GM12878 (cell line): Measurements from ENCODE around the gene EHMT2. TPM values are rescaled to one million over a fixed set of nuclear protein-coding genes. Genes with fewer than 3 reads are reported as not detected.

Source experiments
- ATAC-seq: fragments of 200-7000 bp; cut with Tn5 transposase; 3 replicates; pipeline ENCODE4 v1.9.1; 2020; ENCODE audit warnings: mild to moderate bottlenecking, moderate library complexity
- BruUV-seq: library from RNA; stranded (reverse); fragments of 400-500 nt; replicated peaks from 2 replicates; lab custom pipeline; 2021; lab: Mats Ljungman, UMichigan
- CTCF ChIA-PET: fragments of 300-600 bp; sonication (Branson Sonifier 250); formaldehyde crosslinking; extraction: SDS; loops from one replicate; lab custom pipeline; 2021; ENCODE audit warnings: inconsistent platforms; lab: Yijun Ruan, JAX
- POLR2A ChIA-PET: fragments of 350-600 bp; formaldehyde crosslinking; extraction: SDS; loops from one replicate; lab custom pipeline; 2021; ENCODE audit warnings: inconsistent platforms; lab: Charles Lee
- RAD21 ChIA-PET: fragments of 300-600 bp; sonication (Branson Sonifier 250); formaldehyde crosslinking; loops from one replicate; lab custom pipeline; 2023; ENCODE audit warnings: antibody characterized with exemption; ENCODE audit not compliant: unreplicated experiment; lab: Charles Lee
- SMC1A ChIA-PET: fragments of 300-600 bp; sonication (Branson Sonifier 250); formaldehyde crosslinking; loops from one replicate; lab custom pipeline; 2023; ENCODE audit not compliant: unreplicated experiment, uncharacterized antibody; lab: Charles Lee
- DNase-seq: peaks from one replicate; pipeline ENCODE4 v3.0.0-alpha.2; 2011; ENCODE audit warnings: low read depth, low spot score
- FAIRE-seq: peaks from 3 replicates; lab custom pipeline; 2011; peaks lifted over from hg19 to GRCh38; lab: Jason Lieb, UNC
- H2AFZ ChIP-seq: 2 replicates; pipeline ENCODE4 v1.6.0; 2011; ENCODE audit warnings: low read depth, low read length, control low read depth; ENCODE audit not compliant: control insufficient read depth
- H3K27ac ChIP-seq: 2 replicates; pipeline ENCODE4 v1.5.1; 2011; ENCODE audit warnings: control low read depth; ENCODE audit not compliant: control insufficient read depth, insufficient read depth
- H3K27me3 ChIP-seq, 2 experiments: replicated peaks in 1 of 2; 2 replicates each; pipeline versions ENCODE4 v1.6.0 to v1.6.1; 2011; ENCODE audit warnings: low read length in 1 of 2; ENCODE audit not compliant: control insufficient read depth in 2 of 2, insufficient read depth in 2 of 2
- H3K36me3 ChIP-seq, 2 experiments: 2 replicates each; pipeline ENCODE4 v1.5.1; 2011; ENCODE audit warnings: low read length in 1 of 2; ENCODE audit not compliant: control insufficient read depth in 2 of 2, insufficient read depth in 2 of 2
- H3K4me1 ChIP-seq: 2 replicates; pipeline ENCODE4 v1.6.1; 2011; ENCODE audit warnings: mild to moderate bottlenecking, low read length, moderate library complexity, mixed read lengths; ENCODE audit not compliant: control insufficient read depth, insufficient read depth
- H3K4me2 ChIP-seq: 2 replicates; pipeline ENCODE4 v1.6.0; 2011; ENCODE audit warnings: control low read depth; ENCODE audit not compliant: control insufficient read depth, insufficient read depth
- H3K4me3 ChIP-seq: fragments of 200-600 bp; sonication (generic); 2 replicates; pipeline ENCODE4 v1.5.1; 2016
- H3K79me2 ChIP-seq: 2 replicates; pipeline ENCODE4 v1.6.0; 2011; ENCODE audit warnings: low read length; ENCODE audit not compliant: control insufficient read depth, insufficient read depth
- H3K9ac ChIP-seq: 2 replicates; pipeline ENCODE4 v1.8.0; 2011; ENCODE audit warnings: low read length, control low read depth, mixed read lengths; ENCODE audit not compliant: control insufficient read depth, insufficient read depth
- H3K9me3 ChIP-seq: replicated peaks from 3 replicates; pipeline ENCODE4 v1.5.1; 2011; ENCODE audit warnings: mild to moderate bottlenecking, low read length; ENCODE audit not compliant: control insufficient read depth, insufficient read depth
- H4K20me1 ChIP-seq: 2 replicates; pipeline ENCODE4 v1.6.0; 2011; ENCODE audit not compliant: control insufficient read depth, insufficient read depth
- IRF5 ChIP-seq: fragments of 450-650 bp; IDR thresholded peaks from 2 replicates; pipeline ENCODE4 v1.6.1; 2017; ENCODE audit warnings: borderline replicate concordance
- NFYA ChIP-seq: IDR thresholded peaks from 2 replicates; pipeline ENCODE4 v1.6.1; 2011; ENCODE audit warnings: low read depth, mild to moderate bottlenecking, low read length, improper control_type of control experiment, borderline replicate concordance
- PAX8 ChIP-seq: fragments of 450-650 bp; IDR thresholded peaks from 2 replicates; pipeline ENCODE4 v1.6.1; 2017; ENCODE audit warnings: mild to moderate bottlenecking, moderate library complexity
- POLR2AphosphoS5 ChIP-seq: IDR thresholded peaks from 2 replicates; pipeline ENCODE4 v1.6.1; 2011; ENCODE audit warnings: mild to moderate bottlenecking, low read length, inconsistent platforms
- RAD51 ChIP-seq: fragments of 450-650 bp; IDR thresholded peaks from 2 replicates; pipeline ENCODE4 v1.6.1; 2016; ENCODE audit warnings: moderate library complexity, mild to moderate bottlenecking, inconsistent platforms
- RFX5 ChIP-seq: IDR thresholded peaks from 2 replicates; pipeline ENCODE4 v1.6.1; 2011; ENCODE audit warnings: low read depth, low read length, improper control_type of control experiment
- SREBF1 ChIP-seq: IDR thresholded peaks from 2 replicates; pipeline ENCODE4 v1.6.1; 2012; ENCODE audit warnings: mild to moderate bottlenecking, low read length
- ZNF207 ChIP-seq: fragments of 450-650 bp; IDR thresholded peaks from 2 replicates; pipeline ENCODE4 v1.6.1; 2014; ENCODE audit warnings: antibody characterized with exemption, mild to moderate bottlenecking, borderline replicate concordance
- WGBS: methylation state at CpG from one replicate; pipeline ENCODE4 v1.1.6; 2016; ENCODE audit warnings: low lambda C conversion rate; ENCODE audit not compliant: insufficient replicate concordance, insufficient coverage; ENCODE audit errors: missing lambda C conversion rate; 5-methylcytosine and 5-hydroxymethylcytosine counted together
- in situ Hi-C: fragments of 300-500 bp; cut with MboI; formaldehyde crosslinking; loops from 9 replicates; pipeline ENCODE4 v1.14.3; 2018; ENCODE audit warnings: mixed read lengths
- intact Hi-C: fragments of 100-400 bp; cut with micrococcal nuclease; formaldehyde crosslinking; loops from one replicate; pipeline ENCODE4 v1.14.2; 2022; ENCODE audit not compliant: unreplicated experiment
- polyA plus RNA-seq, 11 experiments: library from polyadenylated mRNA; depleted of rRNA in 4 of 11; unstranded in 6 of 11; stranded (reverse) in 5 of 11; fragments of >200 nt; fragmentation: Nextera tagmentation in 4 of 11; fragmentation: Illumina TruSeq in 1 of 11; extraction: Ambion mirVana in 4 of 11; extraction: Trizol in 1 of 11; gene quantifications; 1 replicate in 1 of 11; 2 replicates in 10 of 11; pipeline versions ENCODE4 v1.2.1 to v1.2.3, GENCODE V29; 2011 to 2016; ENCODE audit warnings: inconsistent platforms in 2 of 11, missing spikeins in 2 of 11, low read depth in 1 of 11
- total RNA-seq, 4 experiments: library from RNA; depleted of rRNA in 3 of 4; stranded (reverse); fragments of >200 nt in 3 of 4; fragmentation: Illumina TruSeq in 1 of 4; extraction: Trizol in 1 of 4; gene quantifications; 2 replicates each; pipeline versions ENCODE4 v1.2.1 to v1.2.3, GENCODE V29; 2013 to 2021
- TF ChIP-seq, protein P1 (sequence below), 3 experiments: IDR thresholded peaks in 2 of 3; conservative IDR thresholded peaks in 1 of 3; 2 replicates each; pipeline ENCODE4 v1.5.1; 2011; ENCODE audit warnings: low read depth in 3 of 3, low read length in 3 of 3, mild to moderate bottlenecking in 3 of 3, control low read depth in 2 of 3, moderate library complexity in 2 of 3, inconsistent platforms in 1 of 3, mixed read lengths in 1 of 3; ENCODE audit not compliant: control insufficient read depth in 2 of 3, insufficient read depth in 1 of 3; ENCODE audit errors: extremely low read depth in 1 of 3
- TF ChIP-seq, protein P2 (sequence below): IDR thresholded peaks from 2 replicates; pipeline ENCODE4 v1.6.1; 2011; ENCODE audit warnings: borderline replicate concordance, low read depth, mild to moderate bottlenecking, moderate library complexity, low read length; ENCODE audit not compliant: insufficient read depth, poor library complexity, severe bottlenecking
- TF ChIP-seq, protein P3 (sequence below): IDR thresholded peaks from 2 replicates; pipeline ENCODE4 v1.6.1; 2012; ENCODE audit warnings: mild to moderate bottlenecking, low read depth, low read length

The EHMT2 gene
- total and polyA plus RNA-seq, 10 of the 15 experiments (the other 5 are each of a cell fraction or from before 2014, with no cell fraction given) = 1.7 to 53.2 (median 36.3) TPM

DNA sequence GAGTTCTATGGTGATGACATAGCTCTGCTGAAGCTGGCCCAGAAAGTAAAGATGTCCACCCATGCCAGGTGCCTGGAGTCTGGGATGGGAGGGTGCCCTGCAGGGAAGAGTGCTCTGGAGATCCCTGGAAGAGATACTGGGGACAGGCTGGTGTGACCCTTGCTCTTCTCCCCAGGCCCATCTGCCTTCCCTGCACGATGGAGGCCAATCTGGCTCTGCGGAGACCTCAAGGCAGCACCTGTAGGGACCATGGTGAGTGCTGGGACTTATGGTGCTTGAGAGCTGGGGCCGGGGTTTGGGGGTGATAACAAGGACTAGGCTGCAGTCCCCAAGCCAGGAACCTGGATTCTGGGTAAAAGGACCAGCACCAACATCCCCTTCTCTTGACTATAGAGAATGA is 46.2 kb upstream of the EHMT2 start:
- FAIRE-seq (no peak), ATAC-seq (no peak), DNase-seq (no peak)
- Histone ChIP-seq H3K27ac (no peak overlapping the region), H3K36me3 (no peaks in the 10 kb centered on the region), H3K79me2 (no peaks in the 10 kb centered on the region), H3K4me3 (no peak overlapping the region), H3K9ac (no peak overlapping the region), H3K4me2 (no peak overlapping the region), H3K9me3 (no peaks in the 10 kb centered on the region), H2AFZ (no peak overlapping the region), H4K20me1 (no peaks in the 10 kb centered on the region), H3K27me3 (peaks cover 0 to 3% of the 10 kb centered on the region in 2 experiments; a peak in 3 of 4 replicates), H3K4me1 (peaks cover 3% of the 10 kb centered on the region; the same call in 1 of the 2 replicates)
- WGBS = 33% methylated on average over 3 of the region's 3 CpGs
- intact Hi-C loops = no loop called here
- ChIA-PET RAD21 (no interaction called here), POLR2A (interaction anchor here (0.5 kb wide), 1 partner anchor 171 kb away, joined by 5 read pairs; no protein-coding TSS in a partner anchor), CTCF (no interaction called here), SMC1A (interaction anchor here (1.5 kb wide), 1 partner anchor 28 kb away, joined by 3 read pairs; the partner anchor contains the start of gene DXO)
- no TSS peak for BruUV-seq
- in situ Hi-C loops = no loop called here
- no peak for TF ChIP-seq PAX8
- no peak for TF ChIP-seq IRF5
- TF ChIP-seq ZNF207 = no peak
- no peak for TF ChIP-seq POLR2AphosphoS5
- TF ChIP-seq NFYA = no peak
- TF ChIP-seq, protein P1, sequence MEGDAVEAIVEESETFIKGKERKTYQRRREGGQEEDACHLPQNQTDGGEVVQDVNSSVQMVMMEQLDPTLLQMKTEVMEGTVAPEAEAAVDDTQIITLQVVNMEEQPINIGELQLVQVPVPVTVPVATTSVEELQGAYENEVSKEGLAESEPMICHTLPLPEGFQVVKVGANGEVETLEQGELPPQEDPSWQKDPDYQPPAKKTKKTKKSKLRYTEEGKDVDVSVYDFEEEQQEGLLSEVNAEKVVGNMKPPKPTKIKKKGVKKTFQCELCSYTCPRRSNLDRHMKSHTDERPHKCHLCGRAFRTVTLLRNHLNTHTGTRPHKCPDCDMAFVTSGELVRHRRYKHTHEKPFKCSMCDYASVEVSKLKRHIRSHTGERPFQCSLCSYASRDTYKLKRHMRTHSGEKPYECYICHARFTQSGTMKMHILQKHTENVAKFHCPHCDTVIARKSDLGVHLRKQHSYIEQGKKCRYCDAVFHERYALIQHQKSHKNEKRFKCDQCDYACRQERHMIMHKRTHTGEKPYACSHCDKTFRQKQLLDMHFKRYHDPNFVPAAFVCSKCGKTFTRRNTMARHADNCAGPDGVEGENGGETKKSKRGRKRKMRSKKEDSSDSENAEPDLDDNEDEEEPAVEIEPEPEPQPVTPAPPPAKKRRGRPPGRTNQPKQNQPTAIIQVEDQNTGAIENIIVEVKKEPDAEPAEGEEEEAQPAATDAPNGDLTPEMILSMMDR (IDR thresholded peaks at IDR 0.05 in 2 of 3, conservative IDR thresholded peaks at IDR 0.05 in 1 of 3; ENCODE audit: control insufficient read depth in 2 of 3, extremely low read depth in 1 of 3, insufficient read depth in 1 of 3, low read depth in 3 of 3, low read length in 3 of 3) = no peak
- TF ChIP-seq RFX5 = no peak
- TF ChIP-seq, protein P2, sequence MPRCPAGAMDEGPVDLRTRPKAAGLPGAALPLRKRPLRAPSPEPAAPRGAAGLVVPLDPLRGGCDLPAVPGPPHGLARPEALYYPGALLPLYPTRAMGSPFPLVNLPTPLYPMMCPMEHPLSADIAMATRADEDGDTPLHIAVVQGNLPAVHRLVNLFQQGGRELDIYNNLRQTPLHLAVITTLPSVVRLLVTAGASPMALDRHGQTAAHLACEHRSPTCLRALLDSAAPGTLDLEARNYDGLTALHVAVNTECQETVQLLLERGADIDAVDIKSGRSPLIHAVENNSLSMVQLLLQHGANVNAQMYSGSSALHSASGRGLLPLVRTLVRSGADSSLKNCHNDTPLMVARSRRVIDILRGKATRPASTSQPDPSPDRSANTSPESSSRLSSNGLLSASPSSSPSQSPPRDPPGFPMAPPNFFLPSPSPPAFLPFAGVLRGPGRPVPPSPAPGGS = no peak
- TF ChIP-seq RAD51 = no peak
- TF ChIP-seq SREBF1 = no peak
- TF ChIP-seq, protein P3, sequence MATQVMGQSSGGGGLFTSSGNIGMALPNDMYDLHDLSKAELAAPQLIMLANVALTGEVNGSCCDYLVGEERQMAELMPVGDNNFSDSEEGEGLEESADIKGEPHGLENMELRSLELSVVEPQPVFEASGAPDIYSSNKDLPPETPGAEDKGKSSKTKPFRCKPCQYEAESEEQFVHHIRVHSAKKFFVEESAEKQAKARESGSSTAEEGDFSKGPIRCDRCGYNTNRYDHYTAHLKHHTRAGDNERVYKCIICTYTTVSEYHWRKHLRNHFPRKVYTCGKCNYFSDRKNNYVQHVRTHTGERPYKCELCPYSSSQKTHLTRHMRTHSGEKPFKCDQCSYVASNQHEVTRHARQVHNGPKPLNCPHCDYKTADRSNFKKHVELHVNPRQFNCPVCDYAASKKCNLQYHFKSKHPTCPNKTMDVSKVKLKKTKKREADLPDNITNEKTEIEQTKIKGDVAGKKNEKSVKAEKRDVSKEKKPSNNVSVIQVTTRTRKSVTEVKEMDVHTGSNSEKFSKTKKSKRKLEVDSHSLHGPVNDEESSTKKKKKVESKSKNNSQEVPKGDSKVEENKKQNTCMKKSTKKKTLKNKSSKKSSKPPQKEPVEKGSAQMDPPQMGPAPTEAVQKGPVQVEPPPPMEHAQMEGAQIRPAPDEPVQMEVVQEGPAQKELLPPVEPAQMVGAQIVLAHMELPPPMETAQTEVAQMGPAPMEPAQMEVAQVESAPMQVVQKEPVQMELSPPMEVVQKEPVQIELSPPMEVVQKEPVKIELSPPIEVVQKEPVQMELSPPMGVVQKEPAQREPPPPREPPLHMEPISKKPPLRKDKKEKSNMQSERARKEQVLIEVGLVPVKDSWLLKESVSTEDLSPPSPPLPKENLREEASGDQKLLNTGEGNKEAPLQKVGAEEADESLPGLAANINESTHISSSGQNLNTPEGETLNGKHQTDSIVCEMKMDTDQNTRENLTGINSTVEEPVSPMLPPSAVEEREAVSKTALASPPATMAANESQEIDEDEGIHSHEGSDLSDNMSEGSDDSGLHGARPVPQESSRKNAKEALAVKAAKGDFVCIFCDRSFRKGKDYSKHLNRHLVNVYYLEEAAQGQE = no peak
